K562 (cell line): ENCODE results near the gene VAMP8. TPM values are rescaled to one million over a fixed set of nuclear protein-coding genes. Genes with fewer than 3 reads are reported as not detected.

Experiments used
- ATAC-seq: fragments of 200-7000 bp; cut with Tn5 transposase; 3 replicates; pipeline ENCODE4 v1.9.1; 2020; ENCODE audit warnings: moderate library complexity
- BruUV-seq: library from RNA; stranded (reverse); fragments of 400-500 nt; replicated peaks from 2 replicates; lab custom pipeline; 2021; lab: Mats Ljungman, UMichigan
- CTCF ChIA-PET: fragments of 300-600 bp; formaldehyde crosslinking; extraction: SDS; loops from one replicate; lab custom pipeline; 2021; ENCODE audit warnings: low intra/inter-chr PET ratio; lab: Yijun Ruan, JAX
- POLR2A ChIA-PET: fragments of 300-600, 350-650 bp; sonication (Branson Sonifier 250); formaldehyde crosslinking; extraction: SDS; loops from one replicate; lab custom pipeline; 2021; ENCODE audit warnings: antibody characterized with exemption, inconsistent platforms; lab: Yijun Ruan, JAX
- DNase-seq, 4 experiments: peaks; one replicate each; pipeline versions ENCODE4 v3.0.0 to v3.0.0-alpha.2; 2011 to 2018; ENCODE audit warnings: low spot score in 3 of 4, mixed read lengths in 3 of 4; ENCODE audit errors: extremely low read depth in 1 of 4
- FAIRE-seq: peaks from 2 replicates; lab custom pipeline; 2011; peaks lifted over from hg19 to GRCh38; lab: Jason Lieb, UNC
- H2AFZ ChIP-seq: 2 replicates; pipeline ENCODE4 v1.6.0; 2011; ENCODE audit warnings: low read depth, low read length, control low read depth, inconsistent platforms
- H3K27ac ChIP-seq: fragments of 200-600 bp; 3 replicates; pipeline ENCODE4 v1.8.0; 2011; ENCODE audit warnings: low read depth, mild to moderate bottlenecking, control low read depth, inconsistent platforms, low read length, moderate library complexity, mixed read lengths; ENCODE audit errors: extremely low read depth
- H3K27me3 ChIP-seq, 2 experiments: fragments of 300-600 bp in 1 of 2; 2 replicates in 1 of 2; 3 replicates in 1 of 2; pipeline versions ENCODE4 v1.6.0 to v1.8.0; 2011; ENCODE audit warnings: inconsistent platforms in 2 of 2, low read length in 2 of 2, mild to moderate bottlenecking in 1 of 2, mixed read lengths in 1 of 2, moderate library complexity in 1 of 2; ENCODE audit not compliant: control insufficient read depth in 2 of 2, insufficient read depth in 2 of 2
- H3K36me3 ChIP-seq: fragments of 300-600 bp; 3 replicates; pipeline ENCODE4 v1.8.0; 2011; ENCODE audit warnings: mild to moderate bottlenecking, low read length, inconsistent platforms; ENCODE audit not compliant: control insufficient read depth, insufficient read depth
- H3K4me1 ChIP-seq, 2 experiments: fragments of 200-600 bp in 1 of 2; replicated peaks in 1 of 2; 2 replicates in 1 of 2; 3 replicates in 1 of 2; pipeline versions ENCODE4 v1.5.1 to v1.8.0; 2011; ENCODE audit warnings: inconsistent platforms in 2 of 2, low read length in 2 of 2, mild to moderate bottlenecking in 1 of 2, mixed read lengths in 1 of 2, moderate library complexity in 1 of 2; ENCODE audit not compliant: control insufficient read depth in 2 of 2, insufficient read depth in 2 of 2
- H3K4me2 ChIP-seq: 2 replicates; pipeline ENCODE4 v1.6.1; 2011; ENCODE audit warnings: low read length, control low read depth, inconsistent platforms, mixed read lengths; ENCODE audit not compliant: insufficient read depth
- H3K4me3 ChIP-seq: fragments of 200-600 bp; sonication (generic), shearing (Covaris generic); 2 replicates; pipeline ENCODE4 v1.5.1; 2016; ENCODE audit warnings: control low read depth, inconsistent platforms
- H3K79me2 ChIP-seq: fragments of 200-600 bp; 3 replicates; pipeline ENCODE4 v1.8.0; 2011; ENCODE audit warnings: low read length, inconsistent platforms; ENCODE audit not compliant: control insufficient read depth, insufficient read depth
- H3K9ac ChIP-seq, 2 experiments: 2 replicates each; pipeline versions ENCODE4 v1.6.0 to v1.6.1; 2011; ENCODE audit warnings: low read depth in 2 of 2, low read length in 2 of 2, control low read depth in 1 of 2, inconsistent platforms in 1 of 2, mild to moderate bottlenecking in 1 of 2, mixed read lengths in 1 of 2; ENCODE audit not compliant: insufficient read depth in 1 of 2
- H3K9me1 ChIP-seq: one replicate; pipeline ENCODE4 v1.6.0; 2011; ENCODE audit warnings: inconsistent platforms, mild to moderate bottlenecking, low read length, moderate library complexity; ENCODE audit not compliant: control insufficient read depth, insufficient read depth
- H3K9me3 ChIP-seq: replicated peaks from 2 replicates; pipeline ENCODE4 v1.5.1; 2011; ENCODE audit warnings: low read depth, low read length, inconsistent platforms; ENCODE audit not compliant: control insufficient read depth, insufficient read depth
- H4K20me1 ChIP-seq: replicated peaks from 2 replicates; pipeline ENCODE4 v1.6.1; 2011; ENCODE audit warnings: low read length, inconsistent platforms, mixed read lengths; ENCODE audit not compliant: control insufficient read depth, insufficient read depth
- AFF1 ChIP-seq, 2 experiments: fragments of 450-650 bp; IDR thresholded peaks; 2 replicates each; pipeline ENCODE4 v1.6.1; 2018; ENCODE audit warnings: mild to moderate bottlenecking in 2 of 2, low read depth in 1 of 2; ENCODE audit not compliant: partially characterized antibody in 2 of 2
- CCNT2 ChIP-seq: IDR thresholded peaks from 2 replicates; pipeline ENCODE4 v1.6.1; 2011; ENCODE audit warnings: borderline replicate concordance, low read depth, mild to moderate bottlenecking, moderate library complexity, mixed read lengths, low read length; ENCODE audit not compliant: insufficient read length; ENCODE audit errors: extremely low read depth
- CREM ChIP-seq: IDR thresholded peaks from 2 replicates; pipeline ENCODE4 v1.6.1; 2014; ENCODE audit warnings: antibody characterized with exemption, low read depth
- DPF2 ChIP-seq: fragments of 450-650 bp; IDR thresholded peaks from 2 replicates; pipeline ENCODE4 v1.6.1; 2016
- EGR1 ChIP-seq: fragments of 450-650 bp; conservative IDR thresholded peaks from 2 replicates; pipeline ENCODE4 v1.6.1; 2017; ENCODE audit warnings: mild to moderate bottlenecking
- ETV1 ChIP-seq: fragments of 450-650 bp; conservative IDR thresholded peaks from 2 replicates; pipeline ENCODE4 v1.6.1; 2016; ENCODE audit warnings: missing genetic modification characterization, control low read depth, low read depth, missing compliant biosample characterization
- GABPB1 ChIP-seq: sonication (generic); formaldehyde crosslinking; IDR thresholded peaks from 2 replicates; pipeline ENCODE4 v1.8.0; 2022; ENCODE audit warnings: mild to moderate bottlenecking, missing genetic modification reagents
- KLF16 ChIP-seq: IDR thresholded peaks from 2 replicates; pipeline ENCODE4 v1.6.1; 2016; ENCODE audit warnings: antibody characterized with exemption
- L3MBTL2 ChIP-seq: fragments of 450-650 bp; IDR thresholded peaks from 2 replicates; pipeline ENCODE4 v1.6.1; 2016; ENCODE audit warnings: mild to moderate bottlenecking, moderate library complexity
- NFRKB ChIP-seq: fragments of 450-650 bp; IDR thresholded peaks from 2 replicates; pipeline ENCODE4 v1.6.1; 2016; ENCODE audit warnings: low read depth
- NR2C1 ChIP-seq, 2 experiments: fragments of 450-650 bp; IDR thresholded peaks; 2 replicates each; pipeline ENCODE4 v1.6.1; 2017; ENCODE audit warnings: mild to moderate bottlenecking in 2 of 2, antibody characterized with exemption in 1 of 2, inconsistent platforms in 1 of 2, missing compliant biosample characterization in 1 of 2, missing genetic modification characterization in 1 of 2
- PML ChIP-seq: IDR thresholded peaks from 2 replicates; pipeline ENCODE4 v1.6.1; 2012; ENCODE audit warnings: low read length, inconsistent platforms
- ZNF140 ChIP-seq: fragments of 250-450 bp; sonication (Bioruptor Pico); IDR thresholded peaks from 2 replicates; pipeline ENCODE4 v1.8.0; 2021; ENCODE audit warnings: moderate library complexity, mild to moderate bottlenecking, inconsistent platforms
- WGBS: fragments of 100-300 bp; shearing (Covaris generic); methylation state at CpG from one replicate; pipeline ENCODE4 v1.1.6; 2016; ENCODE audit warnings: low coverage, mixed read lengths; ENCODE audit not compliant: insufficient coverage; ENCODE audit errors: missing lambda C conversion rate; 5-methylcytosine and 5-hydroxymethylcytosine counted together
- in situ Hi-C: fragments of 300-500 bp; cut with MboI; formaldehyde crosslinking; loops from 4 replicates; pipeline ENCODE4 v1.15.0; 2018; ENCODE audit warnings: inconsistent platforms, mixed read lengths
- intact Hi-C: fragments of 100-400 bp; cut with micrococcal nuclease; formaldehyde crosslinking; loops from 2 replicates; pipeline ENCODE4 v1.14.2; 2022
- polyA plus RNA-seq, 8 experiments: library from polyadenylated mRNA; depleted of rRNA in 4 of 8; stranded (reverse) in 5 of 8; unstranded in 3 of 8; fragments of >200 nt; fragmentation: Nextera tagmentation in 2 of 8; fragmentation: Illumina TruSeq in 1 of 8; extraction: Ambion mirVana in 2 of 8; extraction: Trizol in 1 of 8; gene quantifications; 2 replicates each; pipeline versions ENCODE4 v1.2.1 to v1.2.3, GENCODE V29; 2011 to 2014; ENCODE audit warnings: inconsistent platforms in 1 of 8, missing spikeins in 1 of 8
- total RNA-seq, 7 experiments: library from RNA; depleted of rRNA in 6 of 7; stranded (reverse); fragments of >200 nt in 6 of 7; fragmentation: Illumina TruSeq in 2 of 7; extraction: Trizol in 2 of 7; gene quantifications; 2 replicates each; pipeline versions ENCODE4 v1.2.1 to v1.2.3, GENCODE V29; 2011 to 2021; ENCODE audit warnings: low replicate concordance in 1 of 7

The VAMP8 gene
- total and polyA plus RNA-seq, 9 of the 15 experiments (the other 6 are each of a cell fraction or from before 2014, with no cell fraction given): 107 to 571 (median 248) TPM

GRCh38 chr2:85560812-85561279 lies 16.5 kb upstream of the VAMP8 start (continued):
- TF ChIP-seq ZNF140 (CRISPR knock-in tag) (no peak), CCNT2 (no peak)
- TF ChIP-seq, all 486 proteins: peak for 5

GRCh38 chr2:85561280-85562212 lies 15.8 kb upstream of the VAMP8 start, which contains the start of gene GGCX:
Gene GGCX, minus strand, starts transcription at chr2:85561493. Its CDS starts 65 bp downstream, at chr2:85561428.
- ChIA-PET POLR2A (interaction anchor here (0.6 to 16.3 kb wide), 15 partner anchors 12 to 168 kb away, joined by 3 to 358 read pairs (median 4); partner anchors contain the start of genes C2orf68, MAT2A, USP39 and VAMP8), CTCF (interaction anchor here (0.6 to 1.0 kb wide), 2 partner anchors 44 to 141 kb away, joined by 3 to 5 read pairs; no protein-coding TSS in a partner anchor)
- Histone ChIP-seq H3K27me3 (no peaks in the 10 kb centered on the region), H4K20me1 (no peaks in the 10 kb centered on the region), H3K79me2 (peaks cover 35% of the 10 kb centered on the region), H3K4me3 (peak within 1 kb of the TSS; percentile 79), H3K4me2 (peak within 1 kb of the TSS; percentile 100), H3K9ac (peak within 1 kb of the TSS; percentile 95 to 98), H3K27ac (peak within 1 kb of the TSS; percentile 95), H3K9me3 (no peaks in the 10 kb centered on the region), H3K4me1 (peaks cover 18 to 26% of the 10 kb centered on the region in 2 experiments), H3K9me1 (peaks cover 3% of the 10 kb centered on the region), H3K36me3 (peaks cover 25% of the 10 kb centered on the region), H2AFZ (peak within 1 kb of the TSS; percentile 100)
- FAIRE-seq (peak; percentile 89), ATAC-seq (peak; percentile 94), DNase-seq (peak; percentile 90 to 97 (median 92))
- intact Hi-C loops (loop anchor here (2.0 kb wide), 1 partner anchor 41 kb away; the partner anchor contains the start of gene TMEM150A), in situ Hi-C loops (no loop called here)
- TSS peak; percentile 97 for BruUV-seq
- WGBS: 2% methylated on average over 63 of the region's 64 CpGs
- 0 out of 2 replicates have a peak, but pooled peaks have one; percentile 10 for TF ChIP-seq KLF16
- peak; percentile 41 to 57 for TF ChIP-seq AFF1 (IDR thresholded peaks at IDR 0.05; ENCODE audit: low read depth in 1 of 2, partially characterized antibody in 2 of 2)
- peak; percentile 60 for TF ChIP-seq GABPB1 (CRISPR knock-in tag)
- TF ChIP-seq CREM: peak; percentile 93
- TF ChIP-seq DPF2: peak; percentile 28; the same call in 1 of the 2 replicates
- TF ChIP-seq PML: peak; percentile 82; the same call in 1 of the 2 replicates
- peak; percentile 56; the same call in 1 of the 2 replicates for TF ChIP-seq L3MBTL2
- peak; percentile 72 for TF ChIP-seq EGR1
- TF ChIP-seq NR2C1 (IDR thresholded peaks at IDR 0.05): no peak
- peak; percentile 27; the same call in 1 of the 2 replicates for TF ChIP-seq NR2C1 (tag; IDR thresholded peaks at IDR 0.05)
- TF ChIP-seq NFRKB: peak; percentile 68
- peak; percentile 40; the same call in 1 of the 2 replicates for TF ChIP-seq ETV1
